Heart left ventricle (tissue), 16 donors: ENCODE measurements around the gene CYGB. TPM values are rescaled to one million over a fixed set of nuclear protein-coding genes. Genes with fewer than 3 reads are reported as not detected.
"Not testable (repeated sequence)": the region's sequence is repeated elsewhere in the genome, so short reads cannot be mapped to it uniquely, and the experiment has no call there.

ENCODE experiments used
- ATAC-seq, 4 donors: fragments of 200-7000 bp; cut with Tn5 transposase; one replicate each; pipeline ENCODE4 v1.9.1; 2020 to 2022; ENCODE audit warnings: moderate library complexity in 4 of 4, mild to moderate bottlenecking in 3 of 4, moderate number of reproducible peaks in 1 of 4
- DNase-seq, 5 donors: peaks; one replicate each; pipeline ENCODE4 v3.0.0-alpha.2; 2020
- H3K27ac ChIP-seq, 12 donors: fragments of 200-600 bp; sonication (generic) in 4 of 12; one replicate each; pipeline versions ENCODE4 v1.5.0 to v1.8.0; 2016 to 2022; ENCODE audit warnings: mild to moderate bottlenecking in 2 of 12
- H3K27me3 ChIP-seq, 9 donors: fragments of 200-600 bp; sonication (generic) in 2 of 9; one replicate each; pipeline versions ENCODE4 v1.5.1 to v1.8.0; 2016 to 2022; ENCODE audit warnings: mild to moderate bottlenecking in 3 of 9
- H3K36me3 ChIP-seq, 9 donors: fragments of 200-600 bp; sonication (generic) in 2 of 9; one replicate each; pipeline versions ENCODE4 v1.5.0 to v1.8.0; 2018 to 2022; ENCODE audit warnings: mild to moderate bottlenecking in 2 of 9
- H3K4me1 ChIP-seq, 12 donors: fragments of 200-600 bp; sonication (generic) in 4 of 12; one replicate each; pipeline versions ENCODE4 v1.5.0 to v1.8.0; 2016 to 2022; ENCODE audit warnings: mild to moderate bottlenecking in 3 of 12
- H3K4me3 ChIP-seq, 12 donors: fragments of 200-600 bp; sonication (generic) in 4 of 12; one replicate each; pipeline versions ENCODE4 v1.5.0 to v1.8.0; 2017 to 2022; ENCODE audit warnings: mild to moderate bottlenecking in 9 of 12, moderate library complexity in 4 of 12
- H3K9me3 ChIP-seq, 12 donors: fragments of 200-600 bp; sonication (generic) in 4 of 12; one replicate each; pipeline versions ENCODE4 v1.5.0 to v1.8.0; 2016 to 2022; ENCODE audit warnings: mild to moderate bottlenecking in 1 of 12
- CTCF ChIP-seq, 12 donors: fragments of 200-600 bp; sonication (generic) in 4 of 12; IDR thresholded peaks; one replicate each; pipeline versions ENCODE4 v1.5.0 to v1.8.0; 2018 to 2022; ENCODE audit warnings: antibody characterized with exemption in 12 of 12, mild to moderate bottlenecking in 5 of 12
- POLR2A ChIP-seq, 2 donors: fragments of 450-650 bp; IDR thresholded peaks; one replicate each; pipeline ENCODE4 v1.6.1; 2017; ENCODE audit warnings: antibody characterized with exemption in 2 of 2, mild to moderate bottlenecking in 2 of 2, moderate library complexity in 2 of 2
- WGBS, 4 donors: extraction: QIAGEN DNeasy Blood & Tissue Kit in 2 of 4; methylation state at CpG; one replicate each; pipeline versions ENCODE4 v1.1.5 to v1.1.7; 2013 to 2018; 5-methylcytosine and 5-hydroxymethylcytosine counted together
- intact Hi-C, 10 donors: fragments of 100-400 bp; cut with DNase I; formaldehyde crosslinking; loops; one replicate each; pipeline versions ENCODE4 v1.11.1 to v1.14.2; 2022
- polyA plus RNA-seq, 2 donors: library from polyadenylated mRNA; stranded (reverse); fragments of 200-250 nt; gene quantifications; one replicate each; pipeline ENCODE4 v1.2.3, GENCODE V29; 2013
- total RNA-seq, 9 donors: library from RNA; depleted of rRNA in 2 of 9; stranded (reverse); fragments of >200 nt in 2 of 9; fragmentation: NEBNext Ultra II Directional in 3 of 9; extraction: Animal tissue kit (Norgen Biotek cat#: 25700) in 3 of 9; gene quantifications; one replicate each; pipeline versions ENCODE4 v1.1.0 to v1.2.4, GENCODE V29; 2016 to 2023
- donor health status: ischemic (EF 13 %, LVEDD 7.1; RV severe dilation, severe dysfunction).
- donor health status: healthy with polysubstance abuse.
- donor health status: DM: no; HTN: yes; CAD: no.
- donor health status: DM: no; HTN: no; CAD: no.
- donor health status: ischemic (EF 25% LVEDD 6.9; RV normal size, moderate dysfunction).
- donor health status: ischemic (EF 25% LVEDD 5.7; RV mildly dilated, moderate dysfunction).
- donor health status: healthy.
- donor health status: DM: yes; HTN: yes; CAD: no.
- donor health status: ischemic (EF 35%, LVEDD 5.7; RV mildly dilated, moderate dysfunction).
- donor health status: nonischemic (EF 11% LVEDD 7.7; RV severe dilation, severe dysfunction).
- donor health status: DM: yes; HTN: yes; CAD: no.
- donor health status: PGD.
- donor health status: ischemic (EF 29% LVEDD 5.4; RV normal size, mild dysfunction).
- donor health status: nonischemic (EF 23%, LVEDD 6.1; RV moderate dilation, normal function).

The CYGB gene
- total and polyA plus RNA-seq, 11 donors: 11.8 to 37.9 (median 21.9) TPM

DNA sequence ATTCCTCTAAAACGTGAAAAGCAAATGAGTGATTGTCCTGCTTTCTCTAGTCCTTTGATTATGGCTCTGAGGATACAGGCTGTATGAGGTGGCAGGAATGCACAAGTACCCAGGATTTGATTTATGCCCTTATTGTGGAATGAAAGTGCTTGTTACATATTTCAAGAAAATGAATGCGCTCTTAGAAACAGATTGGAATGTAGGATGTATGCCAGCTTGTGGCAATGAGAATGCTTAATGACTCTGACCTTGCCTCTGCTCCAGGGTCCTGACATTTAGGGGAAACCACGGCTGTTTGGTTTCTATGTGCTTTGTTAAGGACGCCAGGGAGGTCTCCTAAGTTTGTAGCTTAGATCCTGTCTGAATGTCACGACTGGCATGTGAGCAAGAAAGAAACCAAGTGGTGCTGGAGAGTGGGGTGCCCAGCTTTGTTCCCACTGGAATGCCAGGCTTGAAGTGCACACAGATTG is 24.3 kb upstream of the CYGB start:
- intact Hi-C loops: loop anchor here in 3 of 10 donors (10.0 kb wide), 2 partner anchors 153 to 163 kb away; partner anchors contain the start of genes MXRA7 (in 2 of the 3), JMJD6 (in 1 of the 3) and METTL23 (in 1 of the 3)
- peaks cover 0 to 59% (median 39%) of the 10 kb centered on the region in 9 donors for H3K36me3 ChIP-seq
- H3K4me3 ChIP-seq: no peak overlapping the region
- peak overlapping the region in 11 of 12 donors; percentile 30 to 84 (median 62) for H3K27ac ChIP-seq
- 45 to 64% (median 48%) methylated on average over 5 of the region's 5 CpGs for WGBS, 4 donors
- peak in 1 of 5 donors; percentile 26 for DNase-seq
- H3K27me3 ChIP-seq: no peaks in the 10 kb centered on the region
- H3K9me3 ChIP-seq: no peaks in the 10 kb centered on the region
- H3K4me1 ChIP-seq: peaks cover 5 to 58% (median 39%) of the 10 kb centered on the region in 12 donors
- TF ChIP-seq POLR2A (IDR thresholded peaks at IDR 0.05): no peak
- TF ChIP-seq CTCF (IDR thresholded peaks at IDR 0.05): no peak
- no peak for ATAC-seq

DNA sequence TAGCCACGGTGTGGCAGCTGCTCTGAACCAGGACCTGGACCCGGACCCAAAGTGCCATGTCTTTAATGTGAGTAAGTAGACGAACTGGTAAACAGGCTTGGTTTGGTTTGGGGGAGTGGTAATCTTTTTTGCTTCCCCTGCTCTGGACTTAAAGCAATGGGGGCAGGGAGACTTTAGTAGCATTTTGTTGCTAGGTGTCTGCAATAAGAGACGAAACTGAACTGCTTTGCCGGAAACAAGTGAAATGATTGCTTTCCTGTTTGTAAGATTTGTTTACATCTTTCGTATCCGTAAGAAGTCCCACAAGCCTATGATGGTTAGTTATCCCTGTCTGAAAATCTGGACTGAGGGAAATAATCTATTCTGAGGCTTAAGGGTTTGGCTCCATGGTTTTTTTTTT is 23.8 kb upstream of the CYGB start:
- DNase-seq: peak in 1 of 5 donors; percentile 5
- intact Hi-C loops: loop anchor here in 3 of 10 donors (10.0 kb wide), 2 partner anchors 153 to 163 kb away; partner anchors contain the start of genes MXRA7 (in 2 of the 3), JMJD6 (in 1 of the 3) and METTL23 (in 1 of the 3)
- peaks cover 5 to 63% (median 43%) of the 10 kb centered on the region in 12 donors for H3K4me1 ChIP-seq
- no peak overlapping the region for H3K4me3 ChIP-seq
- whole genome bisulfite sequencing, 4 donors: 59 to 69% (median 64%) methylated on average over 7 of the region's 7 CpGs
- ATAC-seq: no peak
- peak overlapping the region in 10 of 12 donors; percentile 30 to 84 (median 63) for H3K27ac ChIP-seq
- peaks cover 0 to 58% (median 38%) of the 10 kb centered on the region in 9 donors for H3K36me3 ChIP-seq
- TF ChIP-seq POLR2A (IDR thresholded peaks at IDR 0.05) (no peak), CTCF (IDR thresholded peaks at IDR 0.05) (no peak)
- H3K9me3 ChIP-seq: no peaks in the 10 kb centered on the region
- no peaks in the 10 kb centered on the region for H3K27me3 ChIP-seq

GRCh38 chr17:76560877-76561221 is 23.3 kb upstream of the CYGB start:
- Histone ChIP-seq H3K4me3 (peak overlapping the region in 1 of 12 donors; percentile 15), H3K4me1 (peaks cover 5 to 63% (median 43%) of the 10 kb centered on the region in 12 donors), H3K27me3 (no peaks in the 10 kb centered on the region), H3K36me3 (peaks cover 0 to 53% (median 33%) of the 10 kb centered on the region in 9 donors), H3K27ac (peak overlapping the region in 10 of 12 donors; percentile 24 to 84 (median 68)), H3K9me3 (no peaks in the 10 kb centered on the region)
- intact Hi-C loops: loop anchor here in 3 of 10 donors (10.0 kb wide), 2 partner anchors 154 to 164 kb away; partner anchors contain the start of genes MXRA7 (in 2 of the 3), JMJD6 (in 1 of the 3) and METTL23 (in 1 of the 3)
- no peak for TF ChIP-seq POLR2A (IDR thresholded peaks at IDR 0.05)
- no peak for TF ChIP-seq CTCF (IDR thresholded peaks at IDR 0.05)
- 71 to 82% (median 75%) methylated on average over 6 of the region's 6 CpGs for WGBS, 4 donors
- no peak for ATAC-seq
- no peak for DNase-seq

- Histone ChIP-seq H3K27ac (peak overlapping the region in 11 of 12 donors; percentile 1 to 88 (median 77)), H3K4me1 (peaks cover 5 to 63% (median 43%) of the 10 kb centered on the region in 12 donors), H3K4me3 (peak overlapping the region in 1 of 12 donors; percentile 15), H3K36me3 (peaks cover 0 to 47% (median 27%) of the 10 kb centered on the region in 9 donors), H3K9me3 (no peaks in the 10 kb centered on the region), H3K27me3 (no peaks in the 10 kb centered on the region)
- ATAC-seq (no peak), DNase-seq (peak in 1 of 5 donors; percentile 5)
- 85 to 91% (median 87%) methylated on average over 10 of the region's 10 CpGs for WGBS, 4 donors
- intact Hi-C loops: loop anchor here in 3 of 10 donors (10.0 kb wide), 2 partner anchors 155 to 165 kb away; partner anchors contain the start of genes MXRA7 (in 2 of the 3), JMJD6 (in 1 of the 3) and METTL23 (in 1 of the 3)
- TF ChIP-seq POLR2A (IDR thresholded peaks at IDR 0.05): no peak
- no peak for TF ChIP-seq CTCF (IDR thresholded peaks at IDR 0.05)
Observed at GRCh38 chr17:76560036-76560876, 22.7 kb upstream of the CYGB start.

DNA sequence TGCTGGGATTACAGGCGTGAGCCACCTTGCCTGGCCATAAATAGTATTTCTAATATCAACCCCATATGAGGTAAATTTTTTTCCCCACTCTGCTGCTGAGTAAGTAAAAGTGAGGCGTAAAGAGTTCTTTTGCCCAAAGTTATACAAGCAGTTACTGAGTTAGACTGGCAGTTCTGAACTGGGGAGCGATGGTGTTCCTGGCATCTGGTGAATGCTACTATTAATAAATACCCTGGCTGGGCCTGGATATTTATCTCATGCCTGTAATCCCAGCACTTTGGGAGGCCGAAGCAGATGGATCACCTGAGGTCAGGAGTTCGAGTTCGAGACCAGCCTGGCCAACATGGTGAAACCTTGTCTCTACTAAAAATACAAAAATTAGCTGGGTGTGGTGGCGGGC is 22.0 kb upstream of the CYGB start:
- H3K9me3 ChIP-seq, H3K27me3 ChIP-seq: not testable (repeated sequence)
- ATAC-seq (peak in 2 of 4 donors; percentile 40 to 55), DNase-seq (peak in 1 of 5 donors; percentile 35)
- intact Hi-C loops: loop anchor here in 7 of 10 donors (2.0 to 10.0 kb wide), 10 partner anchors 63 to 168 kb away; partner anchors contain the start of genes MXRA7 (in 3 of the 7), JMJD6 (in 2 of the 7) and METTL23 (in 2 of the 7)
- peak overlapping the region in 3 of 12 donors; percentile 61 to 87 (median 84) for H3K4me3 ChIP-seq
- 62 to 72% (median 64%) methylated on average over 7 of the region's 7 CpGs for WGBS, 4 donors
- peaks cover 5 to 64% (median 43%) of the 10 kb centered on the region in 12 donors for H3K4me1 ChIP-seq
- peaks cover 0 to 39% (median 20%) of the 10 kb centered on the region in 9 donors for H3K36me3 ChIP-seq
- peak overlapping the region; percentile 1 to 88 (median 76) for H3K27ac ChIP-seq
